ENCODE measurements around the gene ACOX3.

DNA sequence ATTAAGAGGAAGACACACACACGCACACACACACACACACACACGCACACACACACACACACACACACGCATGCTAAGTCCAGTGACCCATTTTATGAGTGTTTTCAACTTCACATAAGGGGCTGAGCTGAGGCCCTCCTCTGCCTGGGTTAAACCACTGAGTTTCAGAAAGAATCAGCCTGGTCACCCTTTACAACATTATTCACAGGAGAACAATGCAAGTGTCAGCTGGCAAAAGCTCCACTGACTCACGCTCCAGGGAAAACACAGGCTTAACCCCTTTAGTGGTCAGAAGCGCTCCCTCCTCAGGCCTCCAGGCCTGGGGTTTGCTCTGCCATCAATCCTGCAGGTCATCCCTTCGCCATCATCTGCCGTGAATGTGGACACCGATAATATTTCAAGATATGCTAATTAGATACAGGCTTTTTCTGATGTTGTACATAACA is 46.9 kb downstream of the ACOX3 start:
- TF ChIP-seq CTCF (IDR thresholded peaks at IDR 0.05 in 4 of 5, conservative IDR thresholded peaks at IDR 0.05 in 1 of 5) (no peak), POLR2A (IDR thresholded peaks at IDR 0.05) (no peak)
